ENCODE data around the gene CCDC88A. TPM values are rescaled to one million over a fixed set of nuclear protein-coding genes. Genes with fewer than 3 reads are reported as not detected.

The CCDC88A gene
- total RNA-seq, 1 donor from 2014 or later: 21.7 TPM

- Histone ChIP-seq H3K4me1 (no peaks in the 10 kb centered on the region), H3K4me3 (no peak overlapping the region), H3K36me3 (peaks cover 34% of the 10 kb centered on the region), H3K27ac (replicated peaks) (no peak overlapping the region), H3K9me3 (replicated peaks) (no peaks in the 10 kb centered on the region), H3K27me3 (ENCODE audit: low read depth) (no peaks in the 10 kb centered on the region)
- DNase-seq: no peak
- no peak for TF ChIP-seq CTCF (IDR thresholded peaks at IDR 0.05; ENCODE audit: borderline replicate concordance)
- intact Hi-C loops (cut with micrococcal nuclease): no loop called here
Measured at GRCh38 chr2:55338268-55338667, 81.4 kb downstream of the CCDC88A start.

GRCh38 chr2:55334728-55335127, 84.9 kb downstream of the CCDC88A start:
- intact Hi-C loops (cut with micrococcal nuclease): no loop called here
- Histone ChIP-seq H3K27me3 (ENCODE audit: low read depth) (no peaks in the 10 kb centered on the region), H3K9me3 (replicated peaks) (no peaks in the 10 kb centered on the region)

GRCh38 chr2:55330541-55331297, 88.9 kb downstream of the CCDC88A start:
- H3K4me3 ChIP-seq: no peak overlapping the region
- H3K27me3 ChIP-seq (ENCODE audit: low read depth): no peaks in the 10 kb centered on the region
- no peaks in the 10 kb centered on the region for H3K4me1 ChIP-seq
- intact Hi-C loops (cut with micrococcal nuclease): no loop called here
- H3K27ac ChIP-seq (replicated peaks): no peak overlapping the region
- peaks cover 8% of the 10 kb centered on the region for H3K9me3 ChIP-seq (replicated peaks)
- no peak for DNase-seq
- H3K36me3 ChIP-seq: peaks cover 62% of the 10 kb centered on the region
- no peak for TF ChIP-seq CTCF (IDR thresholded peaks at IDR 0.05; ENCODE audit: borderline replicate concordance)

More at GRCh38 chr2:55334728-55335127, 84.9 kb downstream of the CCDC88A start:
- peaks cover 41% of the 10 kb centered on the region for H3K36me3 ChIP-seq
- TF ChIP-seq CTCF (IDR thresholded peaks at IDR 0.05; ENCODE audit: borderline replicate concordance): no peak
- H3K27ac ChIP-seq (replicated peaks): no peak overlapping the region
- H3K4me3 ChIP-seq: no peak overlapping the region
- DNase-seq: no peak
- H3K4me1 ChIP-seq: no peaks in the 10 kb centered on the region

GRCh38 chr2:55327470-55328230, 92.0 kb downstream of the CCDC88A start:
- Histone ChIP-seq H3K36me3 (peaks cover 50% of the 10 kb centered on the region), H3K9me3 (replicated peaks) (peaks cover 12% of the 10 kb centered on the region), H3K27me3 (ENCODE audit: low read depth) (no peaks in the 10 kb centered on the region), H3K4me3 (no peak overlapping the region), H3K27ac (replicated peaks) (no peak overlapping the region), H3K4me1 (no peaks in the 10 kb centered on the region)
- no peak for TF ChIP-seq CTCF (IDR thresholded peaks at IDR 0.05; ENCODE audit: borderline replicate concordance)
- intact Hi-C loops (cut with micrococcal nuclease): no loop called here
- no peak for DNase-seq

GRCh38 chr2:55314985-55315384, 104.7 kb downstream of the CCDC88A start:
- Histone ChIP-seq H3K36me3 (peaks cover 70% of the 10 kb centered on the region), H3K4me3 (no peak overlapping the region), H3K27ac (replicated peaks) (no peak overlapping the region), H3K9me3 (replicated peaks) (no peaks in the 10 kb centered on the region), H3K4me1 (no peaks in the 10 kb centered on the region), H3K27me3 (ENCODE audit: low read depth) (no peaks in the 10 kb centered on the region)
- TF ChIP-seq CTCF (IDR thresholded peaks at IDR 0.05; ENCODE audit: borderline replicate concordance): no peak
- intact Hi-C loops (cut with micrococcal nuclease): loop anchor here (10.0 kb wide), 1 partner anchor 1010 kb away; no protein-coding TSS in a partner anchor
- no peak for DNase-seq

Data from left ventricle myocardium inferior (tissue), 1 donor.